Occipital lobe (tissue), 2 donors: ENCODE measurements around the gene ANXA5. TPM values are rescaled to one million over a fixed set of nuclear protein-coding genes. Genes with fewer than 3 reads are reported as not detected.
"Not testable (repeated sequence)": the region's sequence is repeated elsewhere in the genome, so short reads cannot be mapped to it uniquely, and the experiment has no call there.

ENCODE experiments used
- DNase-seq: peaks from one replicate; lab custom pipeline; 2025; lab: John Stamatoyannopoulos, UW
- total RNA-seq: library from RNA; depleted of rRNA; stranded (reverse); fragments of >200 nt; gene quantifications from one replicate; pipeline ENCODE4 v1.2.3, GENCODE V29; 2014

The ANXA5 gene
- total RNA-seq, 1 donor from 2014 or later, result 41.0 TPM

DNA sequence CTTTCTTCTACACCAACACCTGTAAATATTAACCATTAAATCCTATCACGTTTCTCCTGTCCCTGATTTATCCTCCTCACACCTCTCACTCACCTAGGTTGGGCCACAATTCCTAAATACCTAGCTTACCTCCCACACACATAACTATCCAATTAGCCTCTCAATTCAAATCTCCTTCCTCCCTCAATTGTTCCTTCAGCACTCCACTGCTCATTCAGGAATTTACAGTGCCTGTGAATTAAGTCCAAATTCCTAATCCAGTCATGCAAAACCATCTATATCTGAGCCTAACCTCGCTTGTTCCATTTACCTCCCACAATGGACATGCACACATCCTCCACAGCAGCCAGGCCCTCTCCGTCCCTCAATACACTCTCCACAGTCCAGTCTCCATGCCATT lies 17.5 kb downstream of the ANXA5 start:
- DNase-seq, result no peak

DNA sequence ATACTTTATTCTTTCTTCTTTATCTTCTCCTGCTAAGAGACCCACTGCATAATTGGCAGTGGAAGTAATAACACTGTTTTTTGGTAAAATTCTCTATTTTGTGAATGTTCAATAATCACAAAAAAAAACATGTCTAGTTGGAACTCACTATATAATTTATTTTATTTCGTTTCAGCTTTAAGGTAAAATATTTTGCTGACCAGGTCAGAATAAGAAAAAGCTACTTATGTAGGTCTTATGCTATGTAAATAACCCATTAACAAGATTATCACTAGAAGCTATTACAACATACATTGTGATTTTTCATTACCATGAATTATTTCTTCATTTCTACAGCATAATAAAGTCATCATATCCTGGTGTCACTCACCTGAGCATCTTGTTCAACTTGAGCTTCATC lies 19.3 kb downstream of the ANXA5 start:
- no peak for DNase-seq

DNA sequence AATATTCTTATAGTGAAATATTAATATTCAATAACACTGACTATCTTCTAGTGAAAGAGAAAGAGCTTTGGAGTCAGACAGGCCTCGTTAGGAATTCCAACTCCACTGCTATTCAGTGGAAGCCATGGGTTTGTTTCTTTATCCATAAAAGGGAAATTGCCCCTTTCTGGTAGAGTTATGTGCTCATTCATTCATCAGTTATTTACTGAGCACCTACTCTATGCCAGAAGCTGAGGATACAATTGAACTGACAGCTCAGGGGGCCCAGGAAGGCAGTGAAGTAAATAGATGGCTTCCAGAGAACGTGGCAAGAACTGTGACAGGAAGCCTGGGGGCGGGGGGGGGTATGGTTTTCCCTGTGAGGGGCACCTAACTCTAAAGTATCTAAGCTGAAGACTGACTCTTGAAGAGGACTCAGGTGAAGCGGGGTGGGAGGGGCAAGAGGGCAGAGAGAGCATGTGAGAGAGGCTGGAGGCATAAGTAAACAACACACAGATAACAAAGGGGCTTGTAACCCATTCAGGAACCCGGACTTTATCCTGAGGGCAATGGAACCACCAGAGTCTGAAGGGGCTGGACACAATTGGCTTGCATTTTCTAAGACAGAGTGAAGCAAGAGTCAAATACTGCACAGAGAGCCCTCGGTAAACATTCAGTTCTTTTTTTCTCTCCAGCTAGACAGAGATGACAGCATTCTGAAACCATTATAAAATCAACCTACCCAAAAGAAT lies 20.3 kb downstream of the ANXA5 start:
- DNase-seq, result no peak

DNA sequence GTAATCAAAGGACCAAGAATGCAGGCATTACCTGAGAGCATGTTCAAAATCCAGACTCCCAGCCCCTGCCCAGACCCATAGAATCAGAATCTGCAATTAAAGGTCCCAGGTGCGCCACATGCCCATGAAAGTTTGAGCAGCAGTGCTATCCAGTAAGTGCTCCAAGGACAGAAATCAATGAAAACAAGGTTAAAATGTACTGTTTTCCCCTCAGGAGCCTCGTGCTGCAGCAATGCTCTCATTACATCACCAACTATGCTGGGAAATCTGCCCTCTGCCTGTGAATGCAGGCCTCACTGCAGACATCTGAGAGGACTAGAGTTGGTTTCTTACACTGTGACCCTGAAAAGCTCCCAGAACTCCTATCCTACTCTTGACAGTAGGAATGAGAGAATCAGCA lies 21.1 kb downstream of the ANXA5 start:
- no peak for DNase-seq

DNA sequence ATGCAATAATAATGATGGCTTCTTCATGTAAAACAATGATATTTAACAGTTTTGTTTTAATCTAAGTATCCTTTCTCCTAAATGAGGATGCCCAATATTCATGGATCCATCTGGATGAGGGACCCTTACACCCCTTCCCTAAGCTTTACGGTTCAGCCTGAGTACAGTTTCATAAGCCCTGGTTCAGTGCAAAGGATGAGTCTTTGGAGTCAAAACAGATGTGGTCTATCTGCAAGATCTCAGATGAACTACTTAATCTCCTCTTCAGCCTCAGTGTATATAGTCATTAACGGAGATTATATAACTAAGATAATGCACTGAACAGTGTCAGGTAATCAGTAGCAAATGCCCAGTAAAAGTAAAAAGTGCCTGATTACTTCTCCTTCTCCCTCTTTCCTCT lies 22.1 kb downstream of the ANXA5 start:
- DNase-seq, result no peak

DNA sequence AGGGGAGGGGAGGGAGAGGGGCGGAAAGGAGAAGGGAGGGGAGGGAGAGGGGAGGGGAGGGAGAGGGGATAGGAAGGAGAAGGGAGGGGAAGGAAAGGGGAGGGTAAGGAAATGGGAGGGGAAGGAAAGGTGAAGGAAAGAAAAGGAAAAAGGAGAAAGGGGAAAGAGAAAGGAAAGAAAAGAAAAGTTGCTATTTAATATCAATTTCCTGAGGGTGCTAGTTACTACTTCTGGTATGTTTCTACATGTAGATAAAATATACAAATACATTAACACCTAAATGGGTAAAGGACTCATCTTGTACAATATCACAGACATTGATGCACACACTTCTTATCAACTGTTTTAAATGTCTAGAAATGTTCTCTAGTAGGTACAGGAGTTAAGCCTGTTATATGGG lies 22.6 kb downstream of the ANXA5 start:
- no peak for DNase-seq

DNA sequence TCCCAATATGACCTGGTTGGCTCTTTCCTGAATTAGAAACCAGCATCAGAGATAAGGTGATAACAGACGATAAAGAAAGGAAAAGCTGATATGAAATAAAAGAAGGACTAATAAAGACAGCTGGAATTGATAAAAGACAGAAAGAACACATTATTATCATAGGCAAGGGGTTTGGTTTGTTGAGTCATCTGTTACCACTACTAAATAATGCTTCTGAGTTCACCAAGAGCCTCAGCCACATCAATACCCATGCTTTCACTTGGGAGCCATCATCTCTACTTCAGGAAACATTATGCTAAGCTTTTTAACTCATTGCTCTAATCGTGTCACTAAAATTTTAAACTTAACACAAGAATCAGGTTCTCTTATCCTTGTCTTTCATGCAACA lies 27.6 kb downstream of the ANXA5 start:
- no peak for DNase-seq

DNA sequence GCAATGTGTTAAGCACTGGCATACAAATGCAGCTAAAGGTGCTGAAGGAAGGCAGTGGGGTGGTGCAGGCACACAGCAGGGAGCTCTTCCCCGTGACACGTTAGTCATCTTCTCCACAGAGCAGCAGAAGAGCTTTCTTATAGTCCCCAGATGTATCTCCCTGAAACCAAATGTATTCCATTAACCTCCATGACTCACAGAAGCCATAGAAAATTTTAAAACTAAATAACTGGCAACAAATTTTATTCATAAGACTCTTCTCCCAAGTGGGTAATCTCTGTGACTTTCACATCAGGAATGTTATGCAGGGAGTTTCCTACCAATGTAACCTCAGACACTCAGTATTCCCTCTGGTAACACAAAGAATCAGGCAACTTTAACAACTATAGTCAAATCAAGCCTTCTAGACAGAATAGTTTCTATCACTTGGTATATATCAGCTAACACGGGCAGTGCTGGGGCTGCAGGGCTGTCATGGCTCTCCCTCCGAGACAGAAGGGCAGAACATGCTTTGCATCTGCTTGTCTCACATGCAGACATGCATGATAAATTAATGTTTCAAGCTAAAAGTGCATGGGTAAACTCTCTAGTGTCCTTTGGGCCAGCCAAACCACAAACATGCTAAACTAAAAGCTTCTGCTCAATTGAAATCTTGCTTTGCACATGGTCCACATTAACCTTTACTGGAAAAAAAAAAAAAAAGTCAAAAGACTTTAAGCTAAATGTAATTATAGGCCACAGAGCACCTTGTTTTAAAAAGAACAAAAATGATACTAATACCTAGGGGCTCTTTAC lies 28.2 kb downstream of the ANXA5 start:
- no peak for DNase-seq

DNA sequence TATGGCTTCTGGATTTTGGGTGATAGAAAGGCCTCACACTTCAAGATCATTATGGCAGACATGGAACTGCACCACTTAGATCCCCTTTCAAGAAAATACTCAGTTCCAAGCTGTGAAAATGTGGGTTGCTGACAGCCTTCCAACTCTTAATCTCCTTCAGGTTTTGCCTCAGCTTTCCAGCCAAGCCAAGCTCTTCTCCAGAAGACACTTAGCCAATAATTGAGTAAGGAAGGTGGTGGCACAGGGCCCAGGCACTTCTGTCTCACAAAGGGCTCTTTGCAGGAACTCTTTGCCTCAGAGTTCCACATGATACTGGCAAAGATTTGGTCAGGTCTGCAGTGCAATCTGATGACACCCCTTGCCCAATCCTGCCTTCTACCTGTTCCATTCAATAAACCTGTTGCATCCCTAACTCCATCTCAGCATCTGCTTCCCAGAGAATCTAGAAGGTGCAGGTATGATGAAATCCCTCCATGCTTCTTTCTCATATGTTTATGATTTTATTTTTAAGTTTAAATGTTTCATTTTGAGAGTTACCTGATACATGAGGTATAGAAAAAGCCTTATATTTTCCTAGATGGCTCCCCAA lies 30.6 kb downstream of the ANXA5 start:
- DNase-seq, result no peak

DNA sequence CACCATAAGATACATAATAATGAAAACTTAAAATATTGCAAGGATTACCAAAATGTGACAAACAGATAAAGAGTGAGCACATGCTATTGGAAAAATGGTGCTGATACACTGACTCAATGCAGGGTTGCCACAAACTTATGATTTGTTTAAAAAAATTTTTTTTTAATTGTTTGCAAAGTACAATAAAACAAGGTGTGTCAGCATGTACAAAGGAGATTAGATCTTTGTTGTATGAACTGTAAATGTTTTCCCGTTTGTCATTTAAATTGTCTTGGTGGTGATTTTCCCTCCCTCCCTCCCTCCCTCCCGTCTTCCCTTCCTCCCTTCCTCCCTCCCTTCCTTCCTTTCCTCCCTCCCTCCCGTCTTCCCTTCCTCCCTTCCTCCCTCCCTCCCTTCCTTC lies 31.4 kb downstream of the ANXA5 start:
- no peak for DNase-seq

DNA sequence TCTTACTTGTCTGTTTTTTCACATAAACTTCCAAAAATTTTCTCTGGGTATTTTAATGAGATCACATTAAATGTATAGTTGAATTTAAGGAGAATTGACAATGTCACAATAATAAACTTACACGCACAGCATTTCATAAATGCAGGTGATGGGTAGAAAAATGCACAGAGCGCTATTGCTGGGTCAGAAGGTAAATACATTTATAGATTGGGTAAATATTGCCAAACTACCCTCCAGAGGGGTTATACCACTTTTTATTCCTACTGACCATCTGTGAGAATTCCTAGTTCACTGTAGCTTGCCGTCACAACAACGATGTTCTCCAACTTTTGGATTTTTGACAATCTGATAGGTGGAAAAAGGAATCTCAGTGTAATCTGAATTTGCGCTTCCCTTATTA lies 34.6 kb downstream of the ANXA5 start:
- DNase-seq, result no peak

DNA sequence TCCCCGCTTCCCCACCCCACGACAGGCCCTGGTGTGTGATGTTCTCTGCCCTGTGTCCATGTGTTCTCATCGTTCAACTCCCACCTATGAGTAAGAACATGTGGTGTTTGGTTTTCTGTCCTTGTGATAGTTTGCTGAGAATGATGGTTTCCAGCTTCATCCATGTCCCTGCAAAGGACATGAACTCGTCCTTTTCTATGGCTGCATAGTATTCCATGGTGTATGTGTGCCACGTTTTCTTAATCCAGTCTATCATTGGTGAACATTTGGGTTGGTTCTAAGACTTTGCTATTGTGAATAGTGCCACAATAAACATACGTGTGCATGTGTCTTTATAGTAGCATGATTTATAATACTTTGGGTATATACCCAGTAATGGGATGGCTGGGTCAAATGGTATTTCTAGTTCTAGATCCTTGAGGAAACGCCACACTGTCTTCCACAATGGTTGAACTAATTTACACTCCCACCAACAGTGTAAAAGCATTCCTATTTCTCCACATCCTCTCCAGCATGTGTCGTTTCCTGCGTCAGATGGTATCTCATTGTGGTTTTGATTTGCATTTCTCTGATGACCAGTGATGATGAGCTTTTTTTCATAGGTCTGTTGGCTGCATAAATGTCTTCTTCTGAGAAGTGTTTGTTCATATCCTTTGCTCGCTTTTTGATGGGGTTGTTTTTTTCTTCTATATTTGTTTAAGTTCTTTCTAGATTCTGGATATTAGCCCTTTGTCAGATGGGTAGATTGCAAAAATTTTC lies 36.4 kb downstream of the ANXA5 start:
- not testable (repeated sequence) for DNase-seq

DNA sequence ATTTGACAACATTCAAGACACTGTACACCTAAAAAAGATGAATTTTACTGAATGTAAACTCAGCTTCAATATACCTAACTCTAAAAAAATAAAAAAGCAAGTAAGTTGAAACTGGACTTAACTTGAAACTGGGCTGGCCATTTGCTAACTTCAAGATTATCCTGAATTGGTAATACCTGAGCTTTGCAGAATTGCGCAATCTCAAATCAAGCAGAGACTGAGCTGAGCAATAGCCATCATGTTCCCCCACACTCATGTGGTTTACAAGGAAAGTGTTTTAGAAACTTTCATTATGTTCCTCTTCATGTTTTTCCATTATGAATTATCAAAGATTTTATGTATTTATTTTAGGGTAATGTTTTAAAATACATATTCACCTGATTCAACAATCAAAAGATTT lies 38.7 kb downstream of the ANXA5 start:
- DNase-seq, result no peak

DNA sequence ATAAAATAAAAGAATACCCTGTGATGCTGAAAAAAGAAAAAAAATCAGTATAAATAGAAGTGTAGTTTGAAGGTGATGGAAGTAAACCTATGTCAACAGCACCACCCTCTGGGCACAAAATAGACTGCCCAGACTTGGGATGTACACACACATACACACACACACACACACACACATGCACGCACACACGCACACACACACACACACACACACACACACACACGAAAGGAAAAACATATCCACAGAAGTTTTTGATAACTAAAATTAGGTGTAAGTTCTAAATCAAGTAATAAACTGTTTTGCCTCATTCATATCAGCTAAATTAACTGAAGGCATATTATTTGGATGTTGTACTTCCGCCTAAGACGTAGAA lies 40.5 kb downstream of the ANXA5 start:
- DNase-seq, result no peak

DNA sequence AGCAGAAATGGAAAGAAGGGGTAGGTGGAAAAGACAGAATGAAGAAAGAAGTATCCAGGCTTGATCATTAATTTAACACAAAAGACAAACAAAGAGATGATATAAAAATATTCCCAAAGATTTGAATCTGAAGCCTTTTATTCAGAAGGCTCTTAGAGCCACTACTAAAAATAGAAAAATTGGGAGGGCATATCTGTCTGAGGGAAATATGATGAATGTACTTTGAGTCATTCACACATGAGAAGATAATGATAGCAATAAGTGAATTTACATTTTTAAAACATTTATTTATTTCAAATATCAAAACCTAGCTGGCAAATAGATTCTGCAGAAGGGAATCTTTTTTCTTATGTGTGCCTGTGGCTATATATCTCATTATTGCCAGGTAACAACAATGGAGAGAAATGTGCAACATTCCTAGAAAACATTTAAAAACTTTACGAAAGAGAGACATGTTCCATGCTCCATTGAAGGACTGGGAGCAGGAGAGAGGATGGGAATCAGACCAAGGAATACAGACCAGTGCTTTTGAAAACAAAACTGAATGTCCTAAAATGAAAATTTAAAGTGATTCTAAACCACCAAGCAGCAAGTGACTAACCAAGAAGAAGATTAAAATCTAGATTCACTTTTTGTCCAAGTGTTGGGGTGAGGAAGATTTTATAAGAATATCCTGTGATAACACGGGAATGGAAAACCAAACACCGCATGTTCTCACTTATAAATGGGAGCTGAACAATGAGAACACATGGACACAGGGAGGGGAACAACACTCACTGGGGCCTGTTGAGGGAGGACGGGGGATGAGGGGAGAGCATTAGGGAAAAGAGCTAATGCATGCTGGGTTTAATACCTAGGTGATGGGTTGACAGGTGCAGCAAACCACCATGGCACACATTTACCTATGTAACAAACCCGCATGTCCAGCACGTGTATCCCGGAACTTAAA lies 41.2 kb downstream of the ANXA5 start:
- DNase-seq, result no peak

DNA sequence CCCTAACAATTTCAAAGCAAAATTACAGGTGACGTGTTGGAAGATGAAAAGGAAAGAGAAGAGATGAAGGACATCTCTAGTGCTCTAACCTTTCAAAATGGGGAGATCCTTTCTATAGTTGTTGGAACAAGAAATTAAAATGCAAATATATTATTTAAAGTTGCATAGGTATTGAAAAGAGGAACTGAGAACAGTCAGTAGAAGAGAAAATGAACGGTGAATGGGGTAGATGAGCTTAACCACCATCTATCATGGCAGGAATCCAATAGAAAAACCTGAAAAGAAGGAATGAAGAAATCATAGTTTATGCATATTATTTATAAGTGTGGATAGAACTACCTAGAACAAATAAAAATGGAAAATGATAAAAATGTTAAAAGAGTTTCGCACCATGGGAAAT lies 42.0 kb downstream of the ANXA5 start:
- DNase-seq, result no peak

DNA sequence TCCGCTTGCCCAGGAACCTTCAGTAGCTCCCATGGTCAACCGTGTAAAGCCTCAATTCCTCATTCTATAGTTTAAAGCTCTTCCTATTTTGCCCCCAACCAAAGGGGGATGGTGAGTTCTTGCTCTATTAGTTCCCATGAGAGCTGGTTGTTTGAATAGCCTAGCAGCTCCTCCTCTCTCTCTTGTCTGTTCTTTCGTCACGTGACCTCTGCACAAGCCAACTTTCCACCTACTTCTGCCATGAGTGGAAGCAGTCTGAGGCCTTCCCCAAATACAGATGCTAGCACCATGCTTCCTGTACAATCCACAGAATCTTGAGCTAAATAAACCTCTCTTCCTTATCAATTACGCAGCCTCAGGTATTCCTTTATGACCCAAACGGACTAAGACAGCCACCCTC lies 42.8 kb downstream of the ANXA5 start:
- DNase-seq, result no peak

DNA sequence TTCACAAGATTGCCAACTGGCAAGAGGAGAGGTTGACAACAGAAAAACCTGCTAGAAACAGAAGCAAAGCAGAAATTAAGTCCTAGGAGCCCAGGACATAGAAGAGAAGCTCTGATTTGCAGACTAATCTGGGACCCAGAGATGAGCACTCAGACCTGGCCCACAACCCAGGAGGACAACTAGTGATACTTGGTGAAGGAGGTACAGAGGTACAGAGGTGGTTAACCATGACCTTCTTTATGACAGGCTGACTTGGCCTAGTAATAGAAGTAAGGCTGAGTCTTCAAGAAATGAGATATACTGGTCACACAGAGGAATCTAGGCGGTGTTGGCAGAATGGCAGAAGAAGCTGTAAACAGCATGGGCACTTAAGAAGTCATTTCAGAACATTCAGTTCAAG lies 43.6 kb downstream of the ANXA5 start:
- no peak for DNase-seq

DNA sequence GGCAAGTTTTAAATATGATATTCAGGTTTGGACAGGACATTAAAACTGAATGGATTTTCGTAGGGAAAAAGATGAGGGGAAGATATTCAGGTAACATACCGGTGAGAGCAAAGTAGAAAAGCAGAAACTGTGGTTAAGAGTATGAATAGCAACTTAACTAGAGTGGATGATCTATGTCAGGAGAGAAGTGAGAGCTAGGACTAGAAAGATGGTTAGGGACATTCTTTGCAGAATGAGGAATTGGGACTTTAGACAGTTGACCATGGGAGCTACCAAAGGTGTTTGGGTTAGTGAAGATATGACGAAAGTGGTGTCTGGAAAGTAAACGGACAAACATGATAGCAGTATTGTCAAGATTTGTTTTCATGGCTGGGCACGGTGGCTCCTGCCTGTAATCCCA lies 45.2 kb downstream of the ANXA5 start:
- no peak for DNase-seq

DNA sequence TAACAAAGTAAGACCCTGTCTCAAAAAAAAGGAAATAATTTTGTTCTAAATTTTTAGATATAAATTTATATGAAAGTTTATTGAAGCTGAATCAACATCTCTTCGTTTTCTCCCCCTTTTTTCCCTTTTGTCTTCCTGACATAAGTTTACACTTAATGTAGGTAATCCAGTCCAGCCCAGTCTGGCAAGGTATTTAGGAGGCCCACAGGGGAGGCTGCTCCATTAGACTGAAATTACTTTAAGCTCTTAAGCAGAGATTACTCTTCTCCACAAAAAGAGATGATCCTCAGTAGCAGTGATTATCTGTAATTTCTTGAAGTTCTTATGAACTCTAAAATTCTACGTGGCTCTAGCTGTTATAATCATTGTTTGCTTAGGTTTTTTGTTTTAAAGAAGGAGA lies 46.0 kb downstream of the ANXA5 start:
- DNase-seq, result no peak

DNA sequence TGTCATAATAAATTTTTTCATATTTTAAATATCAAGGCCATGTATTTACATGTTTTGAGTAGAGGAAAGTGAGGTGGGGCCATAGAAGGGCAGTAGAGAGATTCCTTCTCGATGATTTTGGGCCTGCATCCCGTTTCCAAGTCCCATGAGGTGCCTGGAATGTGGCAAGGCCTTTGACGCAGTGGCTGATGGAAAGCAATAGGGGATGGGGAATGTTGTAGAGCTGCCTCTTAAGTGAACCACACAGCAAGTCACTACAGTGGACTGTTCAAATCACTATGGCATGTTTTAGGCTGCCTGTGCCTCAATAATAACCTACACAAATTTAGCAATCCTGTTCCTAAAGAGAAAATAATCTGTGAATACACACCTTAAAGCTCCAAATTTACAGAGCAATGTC lies 48.3 kb downstream of the ANXA5 start:
- DNase-seq, result no peak
